NCI-H1092 treated with DMSO at 0.1 percent for 48 hours (cell line): Measurements from ENCODE around the gene CDC40.
"Not testable (repeated sequence)": the region's sequence is repeated elsewhere in the genome, so short reads cannot be mapped to it uniquely, and the experiment has no call there.

ENCODE experiments used
- DNase-seq: peaks from one replicate; lab custom pipeline; 2025; lab: John Stamatoyannopoulos, UW

The CDC40 gene

GRCh38 chr6:110201151-110201884 lies 21.1 kb downstream of the CDC40 start:
- no peak for DNase-seq

- no peak for DNase-seq
These were observed 27.4 kb downstream of the CDC40 start for GRCh38 chr6:110207652-110208051.

DNA sequence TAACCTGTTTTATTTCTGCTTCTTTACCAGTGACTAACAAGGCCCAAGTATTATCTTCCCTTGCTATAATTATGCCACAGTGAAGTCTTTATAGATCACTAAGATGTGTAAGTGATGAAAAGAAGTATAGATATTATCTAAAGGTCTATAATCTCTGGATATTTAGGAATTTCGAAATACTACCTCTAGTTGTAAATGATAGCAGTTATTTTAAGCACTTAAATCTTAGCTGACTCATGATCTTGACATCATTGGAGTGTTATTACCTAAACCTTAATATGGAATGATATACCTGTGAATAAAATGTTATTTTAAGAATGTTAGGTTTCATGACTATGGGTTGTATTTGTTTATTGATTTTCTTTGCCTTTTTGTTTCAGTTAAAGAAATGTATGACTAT lies 31.5 kb downstream of the CDC40 start:
- no peak for DNase-seq

DNA sequence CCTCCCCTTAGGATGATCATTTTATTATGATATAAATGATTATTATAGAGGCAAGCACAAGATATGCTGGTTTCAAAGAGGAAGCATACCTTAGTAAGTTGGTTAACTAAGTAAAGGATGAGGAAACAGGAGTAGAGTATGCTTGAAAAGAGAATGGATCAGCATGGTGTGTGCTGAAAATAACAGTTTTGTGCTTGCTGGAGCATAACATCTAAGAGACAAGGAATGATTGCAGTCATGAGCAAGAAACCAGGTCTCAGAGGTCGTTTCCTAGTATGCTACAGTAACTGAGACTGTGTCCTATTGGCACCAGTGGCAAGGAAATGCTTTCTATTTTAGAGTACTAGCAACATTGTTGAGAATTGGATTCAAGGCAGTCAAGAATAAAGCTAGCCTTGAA lies 34.1 kb downstream of the CDC40 start:
- DNase-seq = no peak

DNA sequence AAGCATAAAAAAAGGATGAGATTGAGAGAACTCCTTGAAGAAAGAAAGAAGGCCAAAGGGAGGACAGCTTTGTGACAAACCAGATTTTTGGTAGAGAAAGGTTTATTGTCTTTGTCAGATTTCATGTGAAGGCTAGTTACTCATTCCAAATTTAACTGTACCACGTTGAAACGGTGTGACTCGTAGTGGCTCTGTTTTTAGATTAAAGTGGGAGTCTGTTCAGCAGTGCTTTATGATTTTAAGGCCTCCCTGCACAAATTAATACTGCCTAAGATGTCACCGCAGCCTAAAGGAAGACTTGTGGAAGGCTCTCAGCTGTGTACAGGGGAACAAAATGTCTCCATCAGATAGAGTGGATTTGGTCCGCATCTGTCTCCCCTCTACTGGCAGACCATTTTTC lies 35.9 kb downstream of the CDC40 start:
- DNase-seq = no peak

GRCh38 chr6:110217266-110217665 lies 37.0 kb downstream of the CDC40 start:
- DNase-seq = no peak

DNA sequence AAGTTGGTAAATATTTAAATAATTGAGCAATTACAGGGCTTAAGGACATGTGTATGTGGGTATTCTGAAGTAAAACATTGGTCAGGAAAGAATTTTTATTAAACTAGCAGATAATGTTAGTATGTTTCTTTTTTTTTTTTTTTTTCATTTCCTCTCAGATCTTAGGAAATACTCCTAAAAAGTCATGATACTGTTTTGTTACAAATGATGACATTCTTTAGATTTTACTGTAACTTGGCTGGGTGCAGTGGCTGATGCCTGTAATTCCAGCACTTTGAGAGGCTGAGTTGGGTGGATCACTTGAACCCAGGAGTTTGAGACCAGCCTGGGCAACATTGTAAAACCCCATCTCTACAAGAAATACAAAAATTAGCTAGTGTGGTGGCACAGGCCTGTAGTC lies 41.5 kb downstream of the CDC40 start:
- DNase-seq = no peak

- DNase-seq = no peak
These were observed 46.0 kb downstream of the CDC40 start for GRCh38 chr6:110226261-110226660.

- DNase-seq = no peak
These were observed 52.2 kb downstream of the CDC40 start for GRCh38 chr6:110232450-110232849.

DNA sequence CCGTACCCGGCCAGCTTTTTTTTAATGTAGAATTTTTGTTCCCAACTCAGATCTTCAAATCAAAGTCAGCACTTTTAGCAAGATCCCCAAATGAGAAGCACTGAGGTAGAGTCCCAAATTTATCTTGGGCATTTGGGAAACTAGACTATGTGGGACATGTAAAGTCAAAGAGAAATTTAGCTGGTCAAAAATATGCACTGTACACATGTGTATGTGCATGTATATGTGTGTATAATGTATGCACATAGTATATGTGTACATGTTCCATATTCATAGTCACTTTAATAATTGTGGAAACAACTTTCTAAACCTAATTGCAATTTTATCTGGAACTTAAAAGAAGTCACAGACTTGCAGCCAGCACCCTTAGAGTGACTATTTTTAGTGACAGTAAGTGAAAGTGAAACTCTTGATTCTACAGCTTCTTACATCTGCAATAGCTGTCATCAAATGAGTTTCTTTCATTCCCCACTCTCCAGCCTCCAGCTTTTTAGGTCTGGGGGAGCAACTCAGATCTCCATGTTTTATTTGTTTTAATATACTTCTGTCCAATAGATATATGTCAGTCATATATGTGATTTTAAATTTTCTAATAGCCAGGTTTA lies 53.6 kb downstream of the CDC40 start:
- no peak for DNase-seq

DNA sequence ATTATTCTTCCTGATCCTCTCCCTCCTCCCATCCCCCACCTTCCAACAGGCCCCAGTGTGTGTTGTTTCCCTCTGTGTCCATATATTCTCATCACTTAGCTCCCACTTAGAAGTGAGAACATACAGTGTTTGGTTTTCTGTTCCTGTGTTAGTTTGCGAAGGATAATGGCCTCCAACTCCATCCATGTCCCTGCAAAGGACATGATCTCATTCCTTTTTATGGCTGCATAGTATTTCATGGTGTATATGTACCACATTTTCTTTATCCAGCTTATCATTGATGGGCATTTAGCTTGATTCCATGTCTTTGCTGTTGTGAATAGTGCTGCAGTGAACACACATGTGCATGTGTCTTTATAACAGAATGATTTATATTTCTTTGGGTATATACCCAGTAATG lies 55.8 kb downstream of the CDC40 start:
- not testable (repeated sequence) for DNase-seq

DNA sequence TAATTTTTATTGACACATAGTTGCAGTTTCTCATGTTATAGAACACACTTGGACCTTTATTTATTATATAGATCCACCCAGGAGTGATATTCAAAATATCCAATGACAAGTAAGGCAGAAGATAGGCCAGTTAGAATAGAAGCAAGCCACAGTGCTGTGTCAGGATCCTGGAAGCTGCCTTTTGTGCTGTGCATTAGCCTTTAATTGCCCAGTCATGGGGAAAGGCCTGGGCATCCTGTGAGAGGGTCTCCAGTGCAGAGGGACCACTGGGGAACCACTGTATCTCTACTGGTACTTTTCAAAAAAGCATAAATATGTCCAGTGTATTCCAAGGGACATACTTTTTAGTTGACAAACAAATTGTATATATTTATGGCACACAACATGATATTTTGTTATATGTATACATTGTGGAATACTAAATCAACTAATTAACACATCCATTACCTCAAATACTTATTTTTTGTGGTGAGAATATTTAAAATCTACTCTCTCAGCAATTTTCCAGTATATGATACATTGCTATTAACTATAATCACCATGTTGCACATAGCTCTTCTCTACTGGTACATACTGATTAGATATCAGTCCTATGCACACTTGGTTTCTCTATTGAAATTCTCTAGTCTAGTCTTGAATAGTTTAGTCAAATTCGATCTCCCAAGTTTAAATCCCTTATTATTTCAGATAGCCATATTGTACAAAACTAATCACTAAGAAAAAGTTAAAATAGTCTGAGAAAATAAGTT lies 59.5 kb downstream of the CDC40 start:
- DNase-seq = no peak

DNA sequence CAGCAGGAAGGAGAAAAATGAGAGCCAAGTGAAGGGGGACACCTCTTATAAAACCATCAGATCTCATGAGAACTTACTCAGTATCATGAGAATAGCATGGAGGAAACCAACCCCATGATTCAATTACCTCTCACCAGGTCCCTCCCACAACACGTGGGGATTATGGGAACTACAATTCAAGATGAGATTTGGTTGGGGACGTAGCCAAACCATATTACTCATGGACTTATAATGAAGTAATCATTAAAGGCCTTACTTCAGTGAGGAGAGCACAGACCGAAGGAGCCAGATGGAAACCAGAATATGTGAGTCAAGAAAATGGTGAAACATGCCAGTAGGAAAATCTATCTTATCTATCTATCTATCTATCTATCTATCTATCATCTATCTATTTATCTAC lies 64.4 kb downstream of the CDC40 start:
- DNase-seq = not testable (repeated sequence)

DNA sequence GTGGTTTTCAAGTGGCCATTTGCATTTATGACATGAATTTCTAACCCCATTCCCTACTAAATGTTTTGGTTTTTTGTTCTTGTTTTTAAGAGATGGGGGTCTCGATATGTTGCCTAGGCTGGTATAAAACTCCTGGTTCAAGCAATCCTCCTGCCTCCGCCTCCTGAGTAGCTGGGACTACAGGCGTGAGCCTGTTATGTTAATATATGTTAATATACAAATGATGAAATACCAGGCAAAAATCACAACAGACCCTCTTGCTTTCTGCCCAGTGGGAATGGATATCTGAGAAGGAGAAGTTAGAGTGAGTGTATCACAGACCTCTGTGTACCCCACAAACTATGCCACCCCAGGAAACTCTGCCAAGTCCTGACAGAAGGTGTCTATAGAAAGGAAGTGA lies 66.2 kb downstream of the CDC40 start:
- DNase-seq = no peak

- DNase-seq = no peak
These were observed 66.8 kb downstream of the CDC40 start for GRCh38 chr6:110246900-110247546.

DNA sequence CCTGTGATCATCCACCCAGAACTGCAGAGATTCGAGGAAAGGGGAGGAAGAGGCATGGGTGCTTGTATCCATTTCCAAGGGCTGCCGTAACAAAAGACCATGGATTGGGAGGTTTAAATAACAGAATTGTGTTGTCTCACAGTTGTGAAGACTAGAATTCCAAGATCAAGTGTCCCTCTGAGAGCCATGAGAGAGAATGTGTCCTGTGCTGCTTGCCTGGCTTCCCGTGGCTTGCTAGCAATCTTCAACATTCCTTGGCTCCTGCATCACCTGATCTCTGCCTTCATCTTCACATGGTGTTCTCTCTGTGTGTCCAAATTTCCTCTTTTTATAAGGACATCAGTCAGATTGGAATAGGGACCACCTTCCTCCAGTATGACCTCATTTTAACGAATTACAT lies 69.8 kb downstream of the CDC40 start:
- DNase-seq = no peak

- DNase-seq = no peak
These were observed 70.6 kb downstream of the CDC40 start for GRCh38 chr6:110250838-110251237.

GRCh38 chr6:110255211-110255750 lies 75.1 kb downstream of the CDC40 start:
- no peak for DNase-seq

GRCh38 chr6:110256366-110256765 lies 76.1 kb downstream of the CDC40 start:
- DNase-seq = no peak

DNA sequence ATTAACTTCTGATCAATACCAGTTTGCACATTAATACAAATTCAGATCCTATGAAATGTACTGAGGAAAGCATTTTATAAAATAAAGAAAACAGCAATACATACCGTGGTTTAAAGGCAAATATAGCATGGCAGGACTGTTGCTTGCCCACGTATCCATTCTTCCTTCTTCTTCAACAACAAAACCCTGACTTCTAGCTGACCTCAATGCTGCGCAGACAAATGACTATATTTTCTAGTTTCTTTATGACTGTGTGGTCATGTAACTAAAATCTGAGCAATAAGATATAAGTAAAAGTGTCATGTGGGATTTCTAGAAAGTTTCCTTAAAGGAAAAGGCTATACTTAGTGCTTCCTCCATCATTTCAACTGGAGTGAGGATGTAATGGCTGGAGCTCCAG lies 85.0 kb downstream of the CDC40 start:
- DNase-seq = no peak

DNA sequence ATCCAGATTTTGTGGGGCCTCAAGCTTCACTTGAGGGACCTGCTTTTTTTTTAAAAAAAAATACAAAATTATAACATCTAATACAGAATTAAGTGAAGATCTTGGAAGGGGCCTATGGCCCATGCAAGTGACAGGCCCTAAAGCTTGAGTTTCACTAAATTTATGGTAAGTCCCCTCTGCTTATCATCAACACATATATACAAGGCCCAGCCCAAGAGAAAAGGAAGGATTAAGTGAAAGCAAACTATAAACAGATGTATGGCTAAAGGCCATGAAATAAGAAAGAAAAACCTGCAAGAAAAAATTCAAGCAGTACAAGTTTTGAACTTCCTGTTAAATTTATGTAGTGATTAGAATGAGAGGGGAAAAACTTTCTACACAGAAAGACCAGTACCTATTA lies 86.8 kb downstream of the CDC40 start:
- no peak for DNase-seq

GRCh38 chr6:110269623-110270022 lies 89.4 kb downstream of the CDC40 start:
- no peak for DNase-seq

DNA sequence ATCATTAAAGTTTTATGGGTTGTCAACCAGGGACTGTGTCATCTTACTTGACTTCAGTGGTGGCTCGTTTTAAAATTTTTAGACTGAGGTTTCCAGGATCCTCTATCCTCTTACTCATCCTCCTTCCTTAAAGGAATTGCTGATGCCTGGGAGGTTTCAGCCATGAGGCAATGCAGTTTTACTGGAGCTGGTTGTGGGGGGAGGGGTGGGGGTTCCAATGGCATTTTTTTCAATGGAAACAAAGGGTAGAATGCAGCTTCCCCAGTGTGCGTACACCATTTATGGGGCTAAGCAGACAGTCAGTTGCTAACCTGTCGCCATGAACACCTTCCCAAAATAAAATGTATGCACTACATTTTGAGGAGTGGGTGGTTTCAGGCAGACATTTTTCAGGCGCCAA lies 89.9 kb downstream of the CDC40 start:
- DNase-seq = no peak
